IMR-90 (cell line): ENCODE results near the gene ZNF836. TPM values are rescaled to one million over a fixed set of nuclear protein-coding genes. Genes with fewer than 3 reads are reported as not detected.

ENCODE experiments used
- ATAC-seq: fragments of 200-7000 bp; cut with Tn5 transposase; 2 replicates; pipeline ENCODE4 v1.9.1; 2020; ENCODE audit warnings: low read depth, mild to moderate bottlenecking, moderate library complexity
- BruUV-seq: library from RNA; stranded (reverse); fragments of 400-500 nt; replicated peaks from 2 replicates; lab custom pipeline; 2021; lab: Mats Ljungman, UMichigan
- CTCF ChIA-PET: fragments of 300-600 bp; formaldehyde crosslinking; extraction: SDS; loops from one replicate; lab custom pipeline; 2021; ENCODE audit warnings: antibody characterized with exemption; lab: Yijun Ruan, JAX
- POLR2A ChIA-PET: fragments of 300-600 bp; sonication (Branson Sonifier 250); formaldehyde crosslinking; loops from one replicate; lab custom pipeline; 2022; ENCODE audit warnings: antibody characterized with exemption; ENCODE audit not compliant: unreplicated experiment; lab: Charles Lee
- DNase-seq: peaks from one replicate; pipeline ENCODE4 v3.0.0; 2013
- H2AFZ ChIP-seq: replicated peaks from 2 replicates; pipeline ENCODE3; 2013; ENCODE audit warnings: low read length, mild to moderate bottlenecking; ENCODE audit not compliant: poor library complexity
- H2AK5ac ChIP-seq: 2 replicates; pipeline ENCODE4 v1.6.1; 2013; ENCODE audit warnings: low read depth, low read length, inconsistent platforms
- H2AK9ac ChIP-seq: replicated peaks from 2 replicates; pipeline ENCODE3; 2013; ENCODE audit warnings: mild to moderate bottlenecking, low read depth, low read length, moderate library complexity; ENCODE audit not compliant: poor library complexity
- H2BK120ac ChIP-seq: 2 replicates; pipeline ENCODE4 v1.6.1; 2013; ENCODE audit warnings: low read depth, low read length, inconsistent platforms
- H2BK15ac ChIP-seq: 3 replicates; pipeline ENCODE4 v1.6.1; 2013; ENCODE audit warnings: low read depth, low read length, inconsistent platforms
- H2BK20ac ChIP-seq: 2 replicates; pipeline ENCODE4 v1.6.1; 2013; ENCODE audit warnings: low read depth, mild to moderate bottlenecking, inconsistent platforms, low read length, moderate library complexity
- H2BK5ac ChIP-seq: 2 replicates; pipeline ENCODE4 v1.6.1; 2013; ENCODE audit warnings: mild to moderate bottlenecking, low read depth, low read length, inconsistent platforms; ENCODE audit not compliant: poor library complexity, severe bottlenecking
- H3K14ac ChIP-seq: replicated peaks from 2 replicates; pipeline ENCODE4 v1.6.1; 2013; ENCODE audit warnings: low read depth, low read length, inconsistent platforms
- H3K18ac ChIP-seq: 2 replicates; pipeline ENCODE4 v1.6.1; 2013; ENCODE audit warnings: low read depth, low read length, control low read depth
- H3K23ac ChIP-seq: 2 replicates; pipeline ENCODE4 v1.6.1; 2013; ENCODE audit warnings: low read depth, low read length, inconsistent platforms
- H3K27ac ChIP-seq: 2 replicates; pipeline ENCODE4 v1.5.1; 2013; ENCODE audit warnings: mild to moderate bottlenecking, control low read depth, low read length; ENCODE audit not compliant: insufficient read depth
- H3K27me3 ChIP-seq: 2 replicates; pipeline ENCODE4 v1.6.1; 2013; ENCODE audit warnings: low read length; ENCODE audit not compliant: control insufficient read depth, insufficient read depth
- H3K36me3 ChIP-seq: 2 replicates; pipeline ENCODE4 v1.6.1; 2013; ENCODE audit warnings: low read length, mixed read lengths; ENCODE audit not compliant: control insufficient read depth, insufficient read depth
- H3K4ac ChIP-seq: 2 replicates; pipeline ENCODE4 v1.6.1; 2013; ENCODE audit warnings: low read depth, low read length, inconsistent platforms
- H3K4me1 ChIP-seq: 2 replicates; pipeline ENCODE4 v1.6.1; 2013; ENCODE audit warnings: low read length, mixed read lengths; ENCODE audit not compliant: control insufficient read depth, insufficient read depth
- H3K4me2 ChIP-seq: 2 replicates; pipeline ENCODE4 v1.6.1; 2013; ENCODE audit warnings: low read depth, mild to moderate bottlenecking, control low read depth, low read length, moderate library complexity
- H3K4me3 ChIP-seq: 2 replicates; pipeline ENCODE4 v1.5.1; 2013; ENCODE audit warnings: low read depth, mild to moderate bottlenecking, control low read depth, low read length, moderate library complexity; ENCODE audit not compliant: insufficient read depth
- H3K56ac ChIP-seq: 2 replicates; pipeline ENCODE4 v1.6.1; 2013; ENCODE audit warnings: low read length, inconsistent platforms; ENCODE audit not compliant: insufficient read depth; ENCODE audit errors: extremely low read depth
- H3K79me1 ChIP-seq, 2 experiments: 2 replicates each; pipeline ENCODE4 v1.6.1; 2013; ENCODE audit warnings: low read length in 2 of 2, inconsistent platforms in 1 of 2, low read depth in 1 of 2
- H3K9ac ChIP-seq: 2 replicates; pipeline ENCODE4 v1.6.1; 2013; ENCODE audit warnings: low read depth, low read length, control low read depth
- H3K9me1 ChIP-seq: 2 replicates; pipeline ENCODE4 v1.6.1; 2013; ENCODE audit warnings: low read length, inconsistent platforms; ENCODE audit not compliant: insufficient read depth
- H3K9me3 ChIP-seq: 2 replicates; pipeline ENCODE4 v1.6.1; 2013; ENCODE audit warnings: low read length; ENCODE audit not compliant: control insufficient read depth, insufficient read depth
- H4K20me1 ChIP-seq: 2 replicates; pipeline ENCODE4 v1.6.1; 2013; ENCODE audit warnings: low read length, inconsistent platforms; ENCODE audit not compliant: insufficient read depth
- H4K5ac ChIP-seq: 2 replicates; pipeline ENCODE4 v1.6.1; 2013; ENCODE audit warnings: mild to moderate bottlenecking, low read depth, low read length, control low read depth
- H4K8ac ChIP-seq, 2 experiments: 2 replicates each; pipeline ENCODE4 v1.6.1; 2013; ENCODE audit warnings: low read depth in 2 of 2, low read length in 2 of 2, control low read depth in 1 of 2, inconsistent platforms in 1 of 2
- H4K91ac ChIP-seq: 2 replicates; pipeline ENCODE4 v1.6.1; 2013; ENCODE audit warnings: low read depth, low read length, inconsistent platforms; ENCODE audit not compliant: insufficient read depth
- BHLHE40 ChIP-seq: fragments of 150-350 bp; IDR thresholded peaks from 2 replicates; pipeline ENCODE4 v1.6.1; 2016; ENCODE audit warnings: mild to moderate bottlenecking, low read depth, low read length
- CEBPB ChIP-seq: IDR thresholded peaks from 2 replicates; pipeline ENCODE4 v1.6.1; 2012; ENCODE audit warnings: low read depth, low read length, improper control_type of control experiment
- CHD1 ChIP-seq: IDR thresholded peaks from 2 replicates; pipeline ENCODE4 v1.6.1; 2012; ENCODE audit warnings: low read depth, low read length, improper control_type of control experiment
- CTCF ChIP-seq: conservative IDR thresholded peaks from 2 replicates; pipeline ENCODE4 v1.5.1; 2012; ENCODE audit warnings: mild to moderate bottlenecking, low read depth, low read length, improper control_type of control experiment
- ELK1 ChIP-seq: fragments of 150-350 bp; IDR thresholded peaks from 2 replicates; pipeline ENCODE4 v1.6.1; 2016; ENCODE audit warnings: low read depth, mild to moderate bottlenecking, low read length, moderate library complexity, borderline replicate concordance
- FOS ChIP-seq: fragments of 150-350 bp; IDR thresholded peaks from 2 replicates; pipeline ENCODE4 v1.6.1; 2016; ENCODE audit warnings: low read depth, low read length
- MAFK ChIP-seq: IDR thresholded peaks from 2 replicates; pipeline ENCODE4 v1.6.1; 2012; ENCODE audit warnings: low read depth, low read length, improper control_type of control experiment
- MAZ ChIP-seq: IDR thresholded peaks from 2 replicates; pipeline ENCODE4 v1.6.1; 2012; ENCODE audit warnings: low read depth, mild to moderate bottlenecking, low read length, improper control_type of control experiment, moderate library complexity, borderline replicate concordance
- MXI1 ChIP-seq: IDR thresholded peaks from 2 replicates; pipeline ENCODE4 v1.6.1; 2012; ENCODE audit warnings: low read depth, mild to moderate bottlenecking, low read length, moderate library complexity, borderline replicate concordance
- NFE2L2 ChIP-seq: fragments of 150-350 bp; IDR thresholded peaks from 2 replicates; pipeline ENCODE4 v1.6.1; 2016; ENCODE audit warnings: low read depth, mild to moderate bottlenecking, low read length
- POLR2A ChIP-seq: IDR thresholded peaks from 2 replicates; pipeline ENCODE4 v1.6.1; 2012; ENCODE audit warnings: mild to moderate bottlenecking, low read depth, low read length
- RAD21 ChIP-seq: IDR thresholded peaks from 2 replicates; pipeline ENCODE4 v1.6.1; 2012; ENCODE audit warnings: low read length, improper control_type of control experiment
- RCOR1 ChIP-seq: IDR thresholded peaks from 2 replicates; pipeline ENCODE4 v1.6.1; 2012; ENCODE audit warnings: mild to moderate bottlenecking, low read length, improper control_type of control experiment; ENCODE audit not compliant: insufficient replicate concordance
- RFX5 ChIP-seq: IDR thresholded peaks from 2 replicates; pipeline ENCODE4 v1.8.0; 2012; ENCODE audit warnings: low read depth, mild to moderate bottlenecking, low read length, moderate library complexity
- SMC3 ChIP-seq: fragments of 150-350 bp; IDR thresholded peaks from 2 replicates; pipeline ENCODE4 v1.6.1; 2016; ENCODE audit warnings: low read depth, mild to moderate bottlenecking, antibody characterized with exemption, low read length, moderate library complexity
- USF2 ChIP-seq: fragments of 150-350 bp; IDR thresholded peaks from 2 replicates; pipeline ENCODE4 v1.6.1; 2017; ENCODE audit warnings: mild to moderate bottlenecking, antibody characterized with exemption, low read length, low read depth
- WGBS, 2 experiments: methylation state at CpG; one replicate each; pipeline versions ENCODE4 v1.1.5 to v1.1.7; 2013; ENCODE audit warnings: missing lambda C conversion rate in 2 of 2; ENCODE audit not compliant: insufficient read length in 1 of 2; ENCODE audit errors: extremely low coverage in 2 of 2; 5-methylcytosine and 5-hydroxymethylcytosine counted together
- dilution Hi-C: fragments of 300-500 bp; cut with HindIII; formaldehyde crosslinking; loops from one replicate; pipeline ENCODE4 v1.14.3; 2018; ENCODE audit warnings: low sequenced_read_pairs; ENCODE audit not compliant: unreplicated experiment
- in situ Hi-C: fragments of 300-500 bp; cut with MboI; formaldehyde crosslinking; loops from 3 replicates; pipeline ENCODE4 v1.14.3; 2019; ENCODE audit warnings: low sequenced_read_pairs, inconsistent platforms, mixed read lengths
- intact Hi-C: fragments of 100-400 bp; cut with micrococcal nuclease; formaldehyde crosslinking; loops from 2 replicates; pipeline ENCODE4 v1.10.0; 2022
- polyA plus RNA-seq, 3 experiments: library from polyadenylated mRNA; depleted of rRNA; stranded (reverse); fragments of >200 nt; gene quantifications; 2 replicates each; pipeline ENCODE4 v1.2.3, GENCODE V29; 2012; ENCODE audit warnings: low replicate concordance in 1 of 3
- total RNA-seq: library from RNA; depleted of rRNA; stranded (reverse); fragments of >200 nt; gene quantifications from 2 replicates; pipeline ENCODE4 v1.2.3, GENCODE V29; 2012

The ZNF836 gene
- total and polyA plus RNA-seq, 2 of the 4 experiments (the other 2 are of a cell fraction): 1.1 to 4.1 TPM

GRCh38 chr19:52120286-52120685, 51.1 kb downstream of the ZNF836 start:
- Histone ChIP-seq H3K4me2 (no peak overlapping the region), H2BK120ac (no peak overlapping the region), H4K20me1 (no peaks in the 10 kb centered on the region), H3K27ac (no peak overlapping the region), H3K14ac (no peak overlapping the region), H3K4me1 (no peaks in the 10 kb centered on the region), H3K23ac (no peak overlapping the region), H3K27me3 (no peaks in the 10 kb centered on the region), H4K8ac (no peak overlapping the region), H2AFZ (no peak overlapping the region), H2AK9ac (no peak overlapping the region), H3K36me3 (peaks cover 58% of the 10 kb centered on the region), H3K9me1 (no peaks in the 10 kb centered on the region), H3K9me3 (peaks cover 73% of the 10 kb centered on the region), H3K56ac (no peak overlapping the region), H3K79me1 (peaks cover 0 to 7% of the 10 kb centered on the region in 2 experiments; a peak in 2 of 4 replicates), H2BK20ac (no peak overlapping the region), H2AK5ac (no peak overlapping the region), H2BK15ac (no peak overlapping the region), H4K5ac (no peak overlapping the region), H2BK5ac (no peak overlapping the region), H4K91ac (no peak overlapping the region), H3K18ac (no peak overlapping the region), H3K9ac (no peak overlapping the region), H3K4me3 (no peak overlapping the region), H3K4ac (no peak overlapping the region)
- DNase-seq (no peak), ATAC-seq (no peak)
- POLR2A ChIA-PET: no interaction called here
- TF ChIP-seq SMC3: no peak
- no peak for TF ChIP-seq FOS
- TF ChIP-seq CEBPB: no peak
- TF ChIP-seq MXI1: no peak
- no peak for TF ChIP-seq POLR2A
- no peak for TF ChIP-seq RAD21
- TF ChIP-seq BHLHE40: no peak
- no peak for TF ChIP-seq ELK1
- no peak for TF ChIP-seq USF2
- TF ChIP-seq RCOR1: no peak
- TF ChIP-seq MAFK: no peak
- TF ChIP-seq NFE2L2: no peak
- TF ChIP-seq MAZ: no peak
- no peak for TF ChIP-seq CTCF
- TF ChIP-seq RFX5: no peak
- TF ChIP-seq CHD1: no peak
- BruUV-seq: no TSS peak
- in situ Hi-C loops: no loop called here
- WGBS, 2 experiments: no CpG with 5 or more reads among the region's 3 CpGs
- dilution Hi-C loops: no loop called here
- CTCF ChIA-PET: no interaction called here
- intact Hi-C loops: no loop called here
